Suprapubic skin (tissue), 4 donors: ENCODE data around the gene TRIM71.
"Not testable (repeated sequence)": the region's sequence is repeated elsewhere in the genome, so short reads cannot be mapped to it uniquely, and the experiment has no call there.

Experiments
- CTCF ChIP-seq, 2 donors: fragments of 200-600 bp in 1 of 2; fragments of 450-650 bp in 1 of 2; sonication (generic) in 1 of 2; IDR thresholded peaks; one replicate each; pipeline ENCODE4 v1.5.1; 2016 to 2019; ENCODE audit warnings: antibody characterized with exemption in 2 of 2, mild to moderate bottlenecking in 1 of 2, moderate library complexity in 1 of 2
- EP300 ChIP-seq: sonication (generic); formaldehyde crosslinking; IDR thresholded peaks from one replicate; pipeline ENCODE4 v1.6.1; 2017; ENCODE audit warnings: antibody characterized with exemption
- POLR2AphosphoS5 ChIP-seq, 3 donors: sonication (generic); formaldehyde crosslinking; IDR thresholded peaks; one replicate each; pipeline ENCODE4 v1.6.1; 2017; ENCODE audit warnings: antibody characterized with exemption in 3 of 3

GRCh38 chr3:32823641-32824184 lies 5.9 kb downstream of the TRIM71 start:
- TF ChIP-seq CTCF (IDR thresholded peaks at IDR 0.05); EP300; POLR2AphosphoS5 (IDR thresholded peaks at IDR 0.05): not testable (repeated sequence)
